Spleen (tissue), 11 donors: ENCODE results near the gene SNAP47. TPM values are rescaled to one million over a fixed set of nuclear protein-coding genes. Genes with fewer than 3 reads are reported as not detected.
A peak's percentile ranks its signal among the peaks of the same experiment; 100 is the strongest.

ENCODE experiments used
- DNase-seq: peaks from one replicate; pipeline ENCODE4 v3.0.0-alpha.2; 2020
- H3K27ac ChIP-seq, 8 donors: fragments of 200-600 bp; sonication (generic) in 7 of 8; 1 replicate in 4 of 8; 2 replicates in 4 of 8; pipeline versions ENCODE4 v1.5.0 to v1.8.0; 2016 to 2021; ENCODE audit warnings: inconsistent platforms in 4 of 8, mild to moderate bottlenecking in 4 of 8, moderate library complexity in 1 of 8
- H3K27me3 ChIP-seq, 7 donors: fragments of 200-600 bp; sonication (generic) in 6 of 7; replicated peaks in 1 of 7; 1 replicate in 4 of 7; 2 replicates in 3 of 7; pipeline versions ENCODE4 v1.5.0 to v1.8.0; 2016 to 2021; ENCODE audit warnings: inconsistent platforms in 3 of 7, mild to moderate bottlenecking in 1 of 7
- H3K36me3 ChIP-seq, 6 donors: fragments of 200-600 bp; sonication (generic) in 5 of 6; 1 replicate in 4 of 6; 2 replicates in 2 of 6; pipeline versions ENCODE4 v1.5.0 to v1.8.0; 2016 to 2021; ENCODE audit warnings: inconsistent platforms in 2 of 6
- H3K4me1 ChIP-seq, 6 donors: fragments of 200-600 bp; sonication (generic) in 5 of 6; 1 replicate in 3 of 6; 2 replicates in 3 of 6; pipeline versions ENCODE4 v1.5.0 to v1.8.0; 2016 to 2021; ENCODE audit warnings: inconsistent platforms in 3 of 6
- H3K4me3 ChIP-seq, 8 donors: fragments of 200-600 bp; sonication (generic) in 7 of 8; 1 replicate in 4 of 8; 2 replicates in 4 of 8; pipeline versions ENCODE4 v1.5.0 to v1.8.0; 2016 to 2021; ENCODE audit warnings: inconsistent platforms in 4 of 8, mild to moderate bottlenecking in 4 of 8, moderate library complexity in 2 of 8
- H3K9me3 ChIP-seq, 8 donors: fragments of 200-600 bp; sonication (generic) in 7 of 8; 1 replicate in 4 of 8; 2 replicates in 4 of 8; pipeline versions ENCODE4 v1.5.0 to v1.8.0; 2016 to 2021; ENCODE audit warnings: inconsistent platforms in 4 of 8
- POLR2A ChIP-seq, 3 donors: fragments of 450-650 bp; IDR thresholded peaks; one replicate each; pipeline ENCODE4 v1.5.1; 2017; ENCODE audit warnings: antibody characterized with exemption in 3 of 3, mild to moderate bottlenecking in 1 of 3
- POLR2AphosphoS5 ChIP-seq, 3 donors: sonication (generic); formaldehyde crosslinking; IDR thresholded peaks; one replicate each; pipeline ENCODE4 v1.5.1; 2017; ENCODE audit warnings: antibody characterized with exemption in 3 of 3
- WGBS, 5 donors: extraction: QIAGEN DNeasy Blood & Tissue Kit in 3 of 5; methylation state at CpG; one replicate each; pipeline versions ENCODE4 v1.1.5 to v1.1.7; 2013 to 2018; 5-methylcytosine and 5-hydroxymethylcytosine counted together
- intact Hi-C: fragments of 100-400 bp; cut with DNase I; formaldehyde crosslinking; loops from one replicate; pipeline ENCODE4 v1.15.0; 2023; ENCODE audit warnings: low total_unique reads
- polyA plus RNA-seq, 3 donors: library from polyadenylated mRNA; stranded (reverse); fragments of 200-250 nt; gene quantifications; one replicate each; pipeline ENCODE4 v1.2.1, GENCODE V29; 2013
- total RNA-seq, 7 donors: library from RNA; depleted of rRNA in 3 of 7; stranded (reverse); fragments of >200 nt in 3 of 7; fragmentation: NEBNext Ultra II Directional in 4 of 7; extraction: Animal tissue kit (Norgen Biotek cat#: 25700) in 4 of 7; gene quantifications; one replicate each; pipeline versions ENCODE4 v1.1.0 to v1.2.1, GENCODE V29; 2016 to 2021
- TF ChIP-seq, protein P1 (sequence below), 11 experiments: fragments of 200-600 bp in 7 of 11; fragments of 450-650 bp in 4 of 11; sonication (generic) in 4 of 11; IDR thresholded peaks in 8 of 11; conservative IDR thresholded peaks in 3 of 11; 1 replicate in 7 of 11; 2 replicates in 4 of 11; pipeline versions ENCODE4 v1.4.0 to v1.8.0; 2016 to 2021; ENCODE audit warnings: antibody characterized with exemption in 11 of 11, inconsistent platforms in 4 of 11, mild to moderate bottlenecking in 1 of 11
- donor health status: healthy with polysubstance abuse.
- donor health status: DM: no; HTN: no; CAD: no; lungs with moderate emphysema.
- donor health status: DM: no; HTN: no; CAD: no.
- donor health status: Bipolar disorder and iron deficiency.
- donor health status: healthy.
- donor health status: DM: no; HTN: no; CAD: no.
- donor health status: DM: yes; HTN: yes; CAD: no.

The SNAP47 gene
- total and polyA plus RNA-seq, 10 donors = 10.0 to 42.7 (median 22.1) TPM

- Histone ChIP-seq H3K4me1 (peaks cover 12 to 38% (median 28%) of the 10 kb centered on the region in 6 donors), H3K27me3 (peaks cover 0 to 32% (median 0%) of the 10 kb centered on the region in 7 donors), H3K9me3 (no peaks in the 10 kb centered on the region), H3K4me3 (peak overlapping the region; percentile 44 to 77 (median 70)), H3K27ac (peak overlapping the region in 5 of 8 donors; percentile 40 to 72 (median 67)), H3K36me3 (peaks cover 0 to 7% (median 0%) of the 10 kb centered on the region in 6 donors)
- 27 to 48% (median 40%) methylated on average over 27 to 45 of the region's 45 CpGs for WGBS, 5 donors
- DNase-seq = peak; percentile 88
- intact Hi-C loops = loop anchor here (10.0 kb wide), 1 partner anchor 698 kb away; the partner anchor contains the start of gene RNF187
- peak in 1 of 3 donors; percentile 40 for TF ChIP-seq POLR2AphosphoS5 (IDR thresholded peaks at IDR 0.05)
- TF ChIP-seq, protein P1, sequence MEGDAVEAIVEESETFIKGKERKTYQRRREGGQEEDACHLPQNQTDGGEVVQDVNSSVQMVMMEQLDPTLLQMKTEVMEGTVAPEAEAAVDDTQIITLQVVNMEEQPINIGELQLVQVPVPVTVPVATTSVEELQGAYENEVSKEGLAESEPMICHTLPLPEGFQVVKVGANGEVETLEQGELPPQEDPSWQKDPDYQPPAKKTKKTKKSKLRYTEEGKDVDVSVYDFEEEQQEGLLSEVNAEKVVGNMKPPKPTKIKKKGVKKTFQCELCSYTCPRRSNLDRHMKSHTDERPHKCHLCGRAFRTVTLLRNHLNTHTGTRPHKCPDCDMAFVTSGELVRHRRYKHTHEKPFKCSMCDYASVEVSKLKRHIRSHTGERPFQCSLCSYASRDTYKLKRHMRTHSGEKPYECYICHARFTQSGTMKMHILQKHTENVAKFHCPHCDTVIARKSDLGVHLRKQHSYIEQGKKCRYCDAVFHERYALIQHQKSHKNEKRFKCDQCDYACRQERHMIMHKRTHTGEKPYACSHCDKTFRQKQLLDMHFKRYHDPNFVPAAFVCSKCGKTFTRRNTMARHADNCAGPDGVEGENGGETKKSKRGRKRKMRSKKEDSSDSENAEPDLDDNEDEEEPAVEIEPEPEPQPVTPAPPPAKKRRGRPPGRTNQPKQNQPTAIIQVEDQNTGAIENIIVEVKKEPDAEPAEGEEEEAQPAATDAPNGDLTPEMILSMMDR (IDR thresholded peaks at IDR 0.05 in 8 of 11, conservative IDR thresholded peaks at IDR 0.05 in 3 of 11) = no peak
Measured at GRCh38 chr1:227786673-227787512, 51.7 kb downstream of the SNAP47 start.

GRCh38 chr1:227787513-227788270 is 52.5 kb downstream of the SNAP47 start:
- H3K36me3 ChIP-seq = no peaks in the 10 kb centered on the region
- H3K4me1 ChIP-seq = peaks cover 12 to 38% (median 28%) of the 10 kb centered on the region in 6 donors
- DNase-seq = peak; percentile 98
- WGBS, 5 donors = 0 to 1% (median 0%) methylated on average over 47 to 60 of the region's 60 CpGs
- H3K4me3 ChIP-seq = peak overlapping the region; percentile 44 to 77 (median 70)
- peaks cover 0 to 32% (median 0%) of the 10 kb centered on the region in 7 donors for H3K27me3 ChIP-seq
- intact Hi-C loops = loop anchor here (10.0 kb wide), 1 partner anchor 697 kb away; the partner anchor contains the start of gene RNF187
- peak overlapping the region in 6 of 8 donors; percentile 10 to 72 (median 66) for H3K27ac ChIP-seq
- TF ChIP-seq POLR2A (IDR thresholded peaks at IDR 0.05) (no peak), POLR2AphosphoS5 (IDR thresholded peaks at IDR 0.05) (peak; percentile 77 to 88 (median 85))
- no peaks in the 10 kb centered on the region for H3K9me3 ChIP-seq

DNA sequence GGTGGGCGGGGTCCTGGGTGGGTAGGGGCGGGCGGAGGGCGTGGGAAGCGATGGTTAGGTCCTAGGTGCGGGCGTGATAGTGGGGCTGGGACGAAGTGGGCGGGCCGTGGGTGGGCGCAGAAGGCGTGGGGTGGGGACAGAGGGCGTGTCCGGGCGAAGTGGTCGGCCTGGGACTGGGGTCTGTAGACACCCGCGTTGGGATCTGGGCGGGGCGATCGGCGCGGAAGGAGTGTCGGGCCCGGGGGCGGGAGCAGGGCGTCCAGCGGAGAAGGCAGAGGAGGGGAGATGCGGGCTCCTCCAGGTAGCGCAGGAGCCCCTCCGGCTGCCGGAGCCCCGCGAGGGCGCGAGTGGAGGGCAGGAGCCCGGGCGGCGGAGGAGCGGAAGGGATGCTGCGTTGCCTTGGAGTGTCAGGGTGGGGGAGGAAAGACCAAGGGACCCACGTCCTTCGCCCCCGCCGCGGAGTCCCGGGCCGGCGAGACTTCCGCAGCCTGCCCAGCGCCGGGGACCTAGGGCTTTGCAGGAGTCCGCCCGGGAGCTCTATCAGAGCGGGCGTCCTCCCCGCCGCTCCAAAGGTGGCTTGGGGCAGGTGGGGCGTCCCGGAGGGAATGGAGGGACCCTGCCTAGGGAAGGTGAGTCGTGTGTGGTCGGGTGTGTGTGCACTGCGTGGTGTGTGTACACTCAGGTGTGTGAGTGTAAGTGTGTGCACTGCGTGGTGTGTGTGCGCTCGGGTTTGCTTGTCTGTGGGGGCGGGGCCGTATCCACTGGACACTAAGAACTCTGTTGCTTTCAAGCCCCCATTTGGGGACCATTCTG is 53.2 kb downstream of the SNAP47 start:
- peaks cover 0 to 32% (median 0%) of the 10 kb centered on the region in 7 donors for H3K27me3 ChIP-seq

More for the DNA sequence above, 53.2 kb downstream of the SNAP47 start:
- peaks cover 12 to 38% (median 28%) of the 10 kb centered on the region in 6 donors for H3K4me1 ChIP-seq
- peak overlapping the region; percentile 44 to 77 (median 70) for H3K4me3 ChIP-seq
- no peaks in the 10 kb centered on the region for H3K9me3 ChIP-seq
- peak; percentile 96 for DNase-seq
- peak in 1 of 3 donors; percentile 20 for TF ChIP-seq POLR2A (IDR thresholded peaks at IDR 0.05)
- TF ChIP-seq, protein P1 (IDR thresholded peaks at IDR 0.05 in 8 of 11, conservative IDR thresholded peaks at IDR 0.05 in 3 of 11) = peak in 1 of 11 experiments; percentile 13
- TF ChIP-seq POLR2AphosphoS5 (IDR thresholded peaks at IDR 0.05) = peak; percentile 4 to 42 (median 27)
- intact Hi-C loops = loop anchor here (10.0 kb wide), 1 partner anchor 696 kb away; the partner anchor contains the start of gene RNF187
- H3K36me3 ChIP-seq = no peaks in the 10 kb centered on the region
- WGBS, 5 donors = 2 to 3% (median 2%) methylated on average over 56 to 68 of the region's 68 CpGs
- H3K27ac ChIP-seq = peak overlapping the region in 6 of 8 donors; percentile 20 to 72 (median 66)
